Neural crest cell (in vitro differentiated cells): ENCODE measurements around the gene IRGM. TPM values are rescaled to one million over a fixed set of nuclear protein-coding genes. Genes with fewer than 3 reads are reported as not detected.
A peak's percentile ranks its signal among the peaks of the same experiment; 100 is the strongest.
"Not testable (repeated sequence)": the region's sequence is repeated elsewhere in the genome, so short reads cannot be mapped to it uniquely, and the experiment has no call there.

Source experiments
- DNase-seq: peaks from one replicate; pipeline ENCODE4 v3.0.0; 2021; ENCODE audit warnings: low read depth, mixed read lengths, low spot score
- H3K27ac Mint-ChIP-seq: one replicate; pipeline ENCODE4 v1.8.0; 2021; ENCODE audit warnings: mild to moderate bottlenecking, mixed read lengths; ENCODE audit not compliant: unreplicated experiment
- H3K27me3 Mint-ChIP-seq: 2 replicates; pipeline ENCODE4 v1.8.0; 2021; ENCODE audit warnings: low read depth, mild to moderate bottlenecking, mixed read lengths
- H3K36me3 Mint-ChIP-seq: 2 replicates; pipeline ENCODE4 v1.8.0; 2021; ENCODE audit warnings: low read depth, mild to moderate bottlenecking, mixed read lengths
- H3K4me1 Mint-ChIP-seq: 2 replicates; pipeline ENCODE4 v1.8.0; 2021; ENCODE audit warnings: mixed read lengths
- H3K4me3 Mint-ChIP-seq: one replicate; pipeline ENCODE4 v1.8.0; 2021; ENCODE audit warnings: mild to moderate bottlenecking, mixed read lengths
- H3K9me3 Mint-ChIP-seq: 2 replicates; pipeline ENCODE4 v1.8.0; 2021; ENCODE audit warnings: mixed read lengths
- CTCF ChIP-seq: fragments of 200-600 bp; sonication (generic); conservative IDR thresholded peaks from 2 replicates; pipeline ENCODE4 v1.5.0; 2021; ENCODE audit warnings: antibody characterized with exemption, mild to moderate bottlenecking
- total RNA-seq: library from RNA; stranded (reverse); gene quantifications from 2 replicates; pipeline ENCODE4 v1.2.1, GENCODE V29; 2021

Gene IRGM
- total RNA-seq, 1 donor from 2014 or later, result not detected

DNA sequence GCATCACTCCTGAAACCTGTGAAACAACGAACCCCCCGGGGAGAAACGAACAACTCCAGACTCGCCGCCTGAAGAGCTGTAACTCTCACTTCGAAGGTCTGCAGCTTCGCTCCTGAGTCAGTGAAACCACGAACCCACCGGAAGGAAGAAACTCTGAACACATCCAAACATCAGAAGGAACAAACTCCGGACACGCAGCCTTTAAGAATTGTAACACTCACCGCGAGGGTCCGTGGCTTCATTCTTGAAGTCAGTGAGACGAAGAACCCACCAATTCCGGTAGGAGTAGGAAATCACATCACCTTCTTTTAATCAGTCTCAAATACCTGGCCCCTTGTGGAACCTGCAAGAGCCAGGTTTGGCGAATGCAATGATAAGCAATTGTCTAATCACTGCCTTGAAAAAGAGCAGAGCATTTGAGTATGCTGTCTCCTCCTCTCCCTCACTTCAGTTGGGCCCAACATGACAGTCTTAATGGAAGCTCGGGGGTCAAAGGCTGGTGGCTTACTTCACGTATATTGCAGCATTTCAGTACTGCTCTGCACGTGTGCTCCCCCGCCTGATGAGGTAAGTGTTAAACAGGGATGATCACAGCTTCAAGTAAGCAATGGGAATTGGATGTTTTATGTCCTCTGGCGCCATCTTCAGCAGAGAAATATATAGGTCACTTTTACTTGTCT, 473 bp downstream of the IRGM start:
- no peaks in the 10 kb centered on the region for H3K36me3 Mint-ChIP-seq
- H3K9me3 Mint-ChIP-seq, result no peaks in the 10 kb centered on the region
- H3K27me3 Mint-ChIP-seq, result peaks cover 35% of the 10 kb centered on the region
- no peak overlapping the region for H3K4me3 Mint-ChIP-seq
- peak; percentile 36 for DNase-seq
- TF ChIP-seq CTCF, result peak; percentile 80
- no peaks in the 10 kb centered on the region for H3K4me1 Mint-ChIP-seq
- no peak overlapping the region for H3K27ac Mint-ChIP-seq

GRCh38 chr5:150847334-150847695, 994 bp downstream of the IRGM start:
- Mint-ChIP-seq H3K9me3 (no peaks in the 10 kb centered on the region), H3K36me3 (no peaks in the 10 kb centered on the region)

GRCh38 chr5:150848271-150848670, 1.9 kb downstream of the IRGM start:
- no peaks in the 10 kb centered on the region for H3K9me3 Mint-ChIP-seq
- no peak for TF ChIP-seq CTCF
- H3K4me3 Mint-ChIP-seq, result no peak overlapping the region

More at GRCh38 chr5:150847334-150847695, 994 bp downstream of the IRGM start:
- H3K27me3 Mint-ChIP-seq, result peaks cover 32% of the 10 kb centered on the region
- no peak overlapping the region for H3K4me3 Mint-ChIP-seq
- TF ChIP-seq CTCF, result no peak
- no peak for DNase-seq
- H3K27ac Mint-ChIP-seq, result no peak overlapping the region
- no peaks in the 10 kb centered on the region for H3K4me1 Mint-ChIP-seq

GRCh38 chr5:150851039-150851438, 4.7 kb downstream of the IRGM start:
- Mint-ChIP-seq H3K9me3 (no peaks in the 10 kb centered on the region), H3K4me3 (no peak overlapping the region), H3K36me3 (no peaks in the 10 kb centered on the region), H3K4me1 (no peaks in the 10 kb centered on the region), H3K27me3 (peaks cover 42% of the 10 kb centered on the region), H3K27ac (no peak overlapping the region)
- TF ChIP-seq CTCF, result no peak
- no peak for DNase-seq

More at GRCh38 chr5:150848271-150848670, 1.9 kb downstream of the IRGM start:
- DNase-seq, result no peak
- H3K4me1 Mint-ChIP-seq, result no peaks in the 10 kb centered on the region
- H3K27ac Mint-ChIP-seq, result no peak overlapping the region
- H3K27me3 Mint-ChIP-seq, result peaks cover 37% of the 10 kb centered on the region
- H3K36me3 Mint-ChIP-seq, result no peaks in the 10 kb centered on the region

- H3K27ac Mint-ChIP-seq, result no peak overlapping the region
- H3K4me1 Mint-ChIP-seq, result no peaks in the 10 kb centered on the region
Observed at GRCh38 chr5:150853561-150853960, 7.2 kb downstream of the IRGM start.

DNA sequence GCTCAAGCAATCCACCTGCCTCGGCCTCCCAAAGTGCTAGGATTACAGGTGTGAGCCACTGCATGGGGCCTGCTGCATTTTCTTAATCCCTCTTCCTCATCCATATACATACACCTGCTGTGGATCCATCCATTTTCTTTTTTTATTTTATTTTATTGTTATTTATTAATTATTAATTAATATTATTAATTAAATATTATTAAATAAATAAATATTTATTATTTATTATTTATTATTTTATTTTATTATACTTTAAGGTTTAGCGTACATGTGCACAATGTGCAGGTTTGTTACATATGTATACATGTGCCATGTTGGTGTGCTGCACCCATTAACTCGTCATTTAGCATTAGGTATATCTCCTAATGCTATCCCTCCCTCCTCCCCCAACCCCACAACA, 10.4 kb downstream of the IRGM start:
- not testable (repeated sequence) for DNase-seq, H3K9me3 Mint-ChIP-seq, H3K4me3 Mint-ChIP-seq, H3K36me3 Mint-ChIP-seq, H3K27ac Mint-ChIP-seq, H3K4me1 Mint-ChIP-seq
- peaks cover 19% of the 10 kb centered on the region for H3K27me3 Mint-ChIP-seq

More at GRCh38 chr5:150853561-150853960, 7.2 kb downstream of the IRGM start:
- no peak for DNase-seq
- TF ChIP-seq CTCF, result no peak
- H3K36me3 Mint-ChIP-seq, result no peaks in the 10 kb centered on the region
- H3K9me3 Mint-ChIP-seq, result no peaks in the 10 kb centered on the region
- H3K27me3 Mint-ChIP-seq, result peaks cover 34% of the 10 kb centered on the region
- H3K4me3 Mint-ChIP-seq, result no peak overlapping the region
